GM12878 (cell line): ENCODE results near the gene RBMS3. TPM values are rescaled to one million over a fixed set of nuclear protein-coding genes. Genes with fewer than 3 reads are reported as not detected.

Experiments
- ATAC-seq: fragments of 200-7000 bp; cut with Tn5 transposase; 3 replicates; pipeline ENCODE4 v1.9.1; 2020; ENCODE audit warnings: mild to moderate bottlenecking, moderate library complexity
- BruUV-seq: library from RNA; stranded (reverse); fragments of 400-500 nt; replicated peaks from 2 replicates; lab custom pipeline; 2021; lab: Mats Ljungman, UMichigan
- CTCF ChIA-PET: fragments of 300-600 bp; sonication (Branson Sonifier 250); formaldehyde crosslinking; extraction: SDS; loops from one replicate; lab custom pipeline; 2021; ENCODE audit warnings: inconsistent platforms; lab: Yijun Ruan, JAX
- POLR2A ChIA-PET: fragments of 350-600 bp; formaldehyde crosslinking; extraction: SDS; loops from one replicate; lab custom pipeline; 2021; ENCODE audit warnings: inconsistent platforms; lab: Charles Lee
- RAD21 ChIA-PET: fragments of 300-600 bp; sonication (Branson Sonifier 250); formaldehyde crosslinking; loops from one replicate; lab custom pipeline; 2023; ENCODE audit warnings: antibody characterized with exemption; ENCODE audit not compliant: unreplicated experiment; lab: Charles Lee
- SMC1A ChIA-PET: fragments of 300-600 bp; sonication (Branson Sonifier 250); formaldehyde crosslinking; loops from one replicate; lab custom pipeline; 2023; ENCODE audit not compliant: unreplicated experiment, uncharacterized antibody; lab: Charles Lee
- DNase-seq: peaks from one replicate; pipeline ENCODE4 v3.0.0-alpha.2; 2011; ENCODE audit warnings: low read depth, low spot score
- FAIRE-seq: peaks from 3 replicates; lab custom pipeline; 2011; peaks lifted over from hg19 to GRCh38; lab: Jason Lieb, UNC
- H2AFZ ChIP-seq: 2 replicates; pipeline ENCODE4 v1.6.0; 2011; ENCODE audit warnings: low read depth, low read length, control low read depth; ENCODE audit not compliant: control insufficient read depth
- H3K27ac ChIP-seq: 2 replicates; pipeline ENCODE4 v1.5.1; 2011; ENCODE audit warnings: control low read depth; ENCODE audit not compliant: control insufficient read depth, insufficient read depth
- H3K27me3 ChIP-seq, 2 experiments: replicated peaks in 1 of 2; 2 replicates each; pipeline versions ENCODE4 v1.6.0 to v1.6.1; 2011; ENCODE audit warnings: low read length in 1 of 2; ENCODE audit not compliant: control insufficient read depth in 2 of 2, insufficient read depth in 2 of 2
- H3K36me3 ChIP-seq, 2 experiments: 2 replicates each; pipeline ENCODE4 v1.5.1; 2011; ENCODE audit warnings: low read length in 1 of 2; ENCODE audit not compliant: control insufficient read depth in 2 of 2, insufficient read depth in 2 of 2
- H3K4me1 ChIP-seq: 2 replicates; pipeline ENCODE4 v1.6.1; 2011; ENCODE audit warnings: mild to moderate bottlenecking, low read length, moderate library complexity, mixed read lengths; ENCODE audit not compliant: control insufficient read depth, insufficient read depth
- H3K4me2 ChIP-seq: 2 replicates; pipeline ENCODE4 v1.6.0; 2011; ENCODE audit warnings: control low read depth; ENCODE audit not compliant: control insufficient read depth, insufficient read depth
- H3K4me3 ChIP-seq: fragments of 200-600 bp; sonication (generic); 2 replicates; pipeline ENCODE4 v1.5.1; 2016
- H3K79me2 ChIP-seq: 2 replicates; pipeline ENCODE4 v1.6.0; 2011; ENCODE audit warnings: low read length; ENCODE audit not compliant: control insufficient read depth, insufficient read depth
- H3K9ac ChIP-seq: 2 replicates; pipeline ENCODE4 v1.8.0; 2011; ENCODE audit warnings: low read length, control low read depth, mixed read lengths; ENCODE audit not compliant: control insufficient read depth, insufficient read depth
- H3K9me3 ChIP-seq: replicated peaks from 3 replicates; pipeline ENCODE4 v1.5.1; 2011; ENCODE audit warnings: mild to moderate bottlenecking, low read length; ENCODE audit not compliant: control insufficient read depth, insufficient read depth
- H4K20me1 ChIP-seq: 2 replicates; pipeline ENCODE4 v1.6.0; 2011; ENCODE audit not compliant: control insufficient read depth, insufficient read depth
- BACH1 ChIP-seq: fragments of 450-650 bp; IDR thresholded peaks from 2 replicates; pipeline ENCODE4 v1.6.1; 2017; ENCODE audit warnings: mild to moderate bottlenecking, borderline replicate concordance
- BHLHE40 ChIP-seq, 2 experiments: fragments of 450-650 bp in 1 of 2; IDR thresholded peaks; 2 replicates each; pipeline ENCODE4 v1.6.1; 2011 to 2017; ENCODE audit warnings: low read depth in 2 of 2, borderline replicate concordance in 1 of 2, improper control_type of control experiment in 1 of 2, low read length in 1 of 2, mild to moderate bottlenecking in 1 of 2
- EZH2 ChIP-seq: IDR thresholded peaks from 2 replicates; pipeline ENCODE4 v1.6.1; 2012; ENCODE audit warnings: low read depth, mild to moderate bottlenecking, control low read depth, inconsistent platforms, low read length, borderline replicate concordance; ENCODE audit not compliant: control insufficient read depth
- HSF1 ChIP-seq: fragments of 150-350 bp; IDR thresholded peaks from 2 replicates; pipeline ENCODE4 v1.6.1; 2014; ENCODE audit warnings: mild to moderate bottlenecking, low read depth, low read length
- MYB ChIP-seq: fragments of 150-350 bp; IDR thresholded peaks from 2 replicates; pipeline ENCODE4 v1.6.1; 2014; ENCODE audit warnings: mild to moderate bottlenecking, low read depth, low read length, borderline replicate concordance
- SMAD5 ChIP-seq: IDR thresholded peaks from 2 replicates; pipeline ENCODE4 v1.6.1; 2016; ENCODE audit warnings: antibody characterized with exemption, low read depth
- WRNIP1 ChIP-seq: IDR thresholded peaks from 2 replicates; pipeline ENCODE4 v1.6.1; 2011; ENCODE audit warnings: low read depth, low read length, improper control_type of control experiment, borderline replicate concordance
- in situ Hi-C: fragments of 300-500 bp; cut with MboI; formaldehyde crosslinking; loops from 9 replicates; pipeline ENCODE4 v1.14.3; 2018; ENCODE audit warnings: mixed read lengths
- intact Hi-C: fragments of 100-400 bp; cut with micrococcal nuclease; formaldehyde crosslinking; loops from one replicate; pipeline ENCODE4 v1.14.2; 2022; ENCODE audit not compliant: unreplicated experiment
- polyA plus RNA-seq, 11 experiments: library from polyadenylated mRNA; depleted of rRNA in 4 of 11; unstranded in 6 of 11; stranded (reverse) in 5 of 11; fragments of >200 nt; fragmentation: Nextera tagmentation in 4 of 11; fragmentation: Illumina TruSeq in 1 of 11; extraction: Ambion mirVana in 4 of 11; extraction: Trizol in 1 of 11; gene quantifications; 1 replicate in 1 of 11; 2 replicates in 10 of 11; pipeline versions ENCODE4 v1.2.1 to v1.2.3, GENCODE V29; 2011 to 2016; ENCODE audit warnings: inconsistent platforms in 2 of 11, missing spikeins in 2 of 11, low read depth in 1 of 11
- total RNA-seq, 4 experiments: library from RNA; depleted of rRNA in 3 of 4; stranded (reverse); fragments of >200 nt in 3 of 4; fragmentation: Illumina TruSeq in 1 of 4; extraction: Trizol in 1 of 4; gene quantifications; 2 replicates each; pipeline versions ENCODE4 v1.2.1 to v1.2.3, GENCODE V29; 2013 to 2021

RBMS3 gene
- total and polyA plus RNA-seq, 10 of the 15 experiments (the other 5 are each of a cell fraction or from before 2014, with no cell fraction given) = 0.79 to 4.7 (median 3.1) TPM

GRCh38 chr3:29241855-29242254, 39.0 kb upstream of the RBMS3 start:
- H2AFZ ChIP-seq = no peak overlapping the region
- no peak overlapping the region for H3K27ac ChIP-seq
- POLR2A ChIA-PET = no interaction called here
- H3K4me2 ChIP-seq = no peak overlapping the region
- no TSS peak for BruUV-seq
- no peak for ATAC-seq
- H3K36me3 ChIP-seq = no peaks in the 10 kb centered on the region
- H3K4me3 ChIP-seq = no peak overlapping the region
- no peak for FAIRE-seq
- SMC1A ChIA-PET = interaction anchor here (0.7 kb wide), 1 partner anchor 10 kb away, joined by 3 read pairs; no protein-coding TSS in a partner anchor
- CTCF ChIA-PET = no interaction called here
- in situ Hi-C loops (no loop called here), intact Hi-C loops (no loop called here)
- no peak for DNase-seq
- no peaks in the 10 kb centered on the region for H3K79me2 ChIP-seq
- H3K27me3 ChIP-seq = no peaks in the 10 kb centered on the region
- no peaks in the 10 kb centered on the region for H4K20me1 ChIP-seq
- no peaks in the 10 kb centered on the region for H3K4me1 ChIP-seq
- RAD21 ChIA-PET = no interaction called here
- H3K9ac ChIP-seq = no peak overlapping the region
- H3K9me3 ChIP-seq = no peaks in the 10 kb centered on the region
- TF ChIP-seq BHLHE40 (IDR thresholded peaks at IDR 0.05; ENCODE audit: borderline replicate concordance in 1 of 2, low read depth in 2 of 2, low read length in 1 of 2) (no peak), BACH1 (no peak), HSF1 (no peak), WRNIP1 (no peak), SMAD5 (no peak), EZH2 (no peak), MYB (no peak)
